Stimulated activated CD4-positive, alpha-beta T cell treated with anti-CD3 and anti-CD28 coated beads, Interleukin-4, amount 100 ng/mL, for 1 hour (primary cell): ENCODE data around the gene RASGRP4.

Source experiments
- DNase-seq: peaks from one replicate; pipeline ENCODE4 v3.0.0-alpha.2; 2020

Gene RASGRP4

DNA sequence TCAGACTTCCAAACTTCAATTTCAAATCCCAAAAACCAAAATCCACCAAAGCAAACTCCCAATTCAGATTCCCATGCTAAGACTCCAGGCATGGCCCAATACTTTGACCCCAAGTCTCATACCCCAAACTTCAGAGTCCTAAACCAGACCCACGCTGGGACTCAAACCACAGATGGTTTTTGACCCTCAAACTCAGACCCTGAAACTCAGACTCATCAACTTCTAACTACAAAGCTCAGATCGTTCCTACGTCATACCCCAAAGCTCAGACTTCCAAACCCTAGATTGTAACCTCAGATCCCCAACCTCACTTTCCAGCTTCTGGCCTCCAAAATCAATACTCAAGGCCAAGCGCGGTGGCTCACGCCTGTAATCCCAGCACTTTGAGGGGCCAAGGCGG, 19.3 kb upstream of the RASGRP4 start:
- DNase-seq = no peak

DNA sequence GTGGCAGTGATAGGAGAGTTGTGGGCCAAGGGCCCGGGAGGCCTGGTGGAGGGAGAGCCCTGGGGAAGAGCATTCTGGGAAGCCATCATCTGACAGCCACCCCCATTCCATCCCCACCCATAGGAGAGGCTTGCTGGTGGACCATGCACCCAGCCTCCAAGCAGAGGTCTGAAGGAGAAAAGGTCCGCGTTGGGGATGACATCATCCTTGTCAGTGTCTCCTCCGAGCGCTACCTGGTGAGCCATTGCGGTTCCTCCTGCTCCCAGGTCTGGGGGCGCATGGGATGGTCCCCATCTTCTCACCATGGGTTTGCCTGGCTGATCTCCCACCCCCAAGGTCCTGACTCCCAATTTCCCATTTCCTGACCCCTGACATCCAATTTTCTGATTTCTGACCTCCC, 18.0 kb upstream of the RASGRP4 start:
- DNase-seq = no peak

DNA sequence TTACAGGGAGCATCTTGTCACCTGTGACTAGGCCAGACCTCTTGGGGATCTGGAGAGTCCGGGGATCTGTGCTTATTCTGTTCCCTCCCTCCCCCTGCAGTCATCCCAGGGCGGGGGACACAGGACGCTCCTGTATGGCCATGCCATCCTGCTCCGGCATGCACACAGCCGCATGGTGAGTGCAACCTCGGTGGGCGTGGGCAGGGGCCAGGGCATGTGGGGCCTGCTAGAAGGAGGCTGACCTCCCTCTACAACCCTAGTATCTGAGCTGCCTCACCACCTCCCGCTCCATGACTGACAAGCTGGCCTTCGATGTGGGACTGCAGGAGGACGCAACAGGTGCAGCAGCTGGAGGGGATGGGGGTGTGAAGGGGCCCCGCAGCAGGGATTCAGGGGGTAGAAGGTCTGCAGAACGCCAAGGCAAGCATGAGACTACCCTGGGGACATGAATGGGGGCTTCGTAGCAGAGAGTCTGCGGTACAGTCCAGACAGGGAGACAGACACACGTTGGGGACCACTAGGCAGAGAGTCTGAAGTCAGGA, 17.5 kb upstream of the RASGRP4 start:
- no peak for DNase-seq

DNA sequence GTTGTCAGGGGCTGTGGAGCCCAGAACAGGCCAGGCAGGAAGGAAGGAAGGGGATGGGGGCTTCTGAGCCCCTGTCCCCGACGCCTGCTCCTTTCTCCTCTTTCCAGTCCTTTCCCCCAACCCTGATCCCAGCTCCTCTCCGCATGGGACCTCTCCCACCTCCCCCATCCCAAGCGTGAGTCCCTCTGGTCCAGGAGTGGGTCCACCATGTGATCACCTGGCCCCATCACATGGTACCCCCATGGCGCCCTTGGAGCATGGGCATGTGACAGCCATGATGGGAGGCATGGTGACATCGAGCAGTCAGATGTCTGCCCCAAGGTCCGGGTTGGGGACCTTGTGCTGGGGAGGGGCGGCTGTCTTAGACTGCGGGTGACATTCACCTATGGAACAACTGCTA, 16.7 kb upstream of the RASGRP4 start:
- no peak for DNase-seq

DNA sequence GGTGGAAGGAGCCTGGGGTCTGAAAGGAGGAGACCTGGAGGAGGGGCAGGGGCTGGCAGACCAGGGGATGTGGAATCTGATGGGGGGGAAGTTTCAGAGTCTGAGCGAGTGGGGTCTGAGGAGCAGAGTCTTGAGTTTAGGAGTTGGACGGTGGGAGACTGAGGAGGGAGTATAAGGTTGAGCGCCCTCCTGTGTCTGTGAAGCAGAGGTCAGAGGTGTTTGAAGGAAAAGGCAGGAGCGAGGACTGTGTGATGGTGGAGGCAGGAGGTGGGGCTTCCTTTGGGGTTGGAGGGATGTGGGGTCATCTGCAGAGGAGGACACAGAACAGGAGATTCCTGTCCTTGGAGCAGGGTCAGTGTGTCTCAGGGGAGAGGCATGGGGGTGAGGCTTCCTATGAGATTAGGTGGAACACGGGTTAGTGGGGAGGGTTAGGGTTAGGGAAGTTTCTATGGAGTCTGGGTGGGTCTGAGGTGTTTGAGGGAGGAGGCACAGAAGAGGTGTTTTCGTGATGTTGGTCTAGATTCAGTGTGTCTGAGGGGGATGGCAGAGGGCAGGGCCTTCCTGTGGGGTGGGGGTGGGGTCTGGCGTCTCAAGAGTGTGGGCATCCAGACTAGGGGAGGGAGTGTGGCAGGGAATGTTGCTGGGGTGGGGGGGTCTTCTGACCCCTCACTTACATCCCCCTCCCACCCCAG, 15.8 kb upstream of the RASGRP4 start:
- no peak for DNase-seq

DNA sequence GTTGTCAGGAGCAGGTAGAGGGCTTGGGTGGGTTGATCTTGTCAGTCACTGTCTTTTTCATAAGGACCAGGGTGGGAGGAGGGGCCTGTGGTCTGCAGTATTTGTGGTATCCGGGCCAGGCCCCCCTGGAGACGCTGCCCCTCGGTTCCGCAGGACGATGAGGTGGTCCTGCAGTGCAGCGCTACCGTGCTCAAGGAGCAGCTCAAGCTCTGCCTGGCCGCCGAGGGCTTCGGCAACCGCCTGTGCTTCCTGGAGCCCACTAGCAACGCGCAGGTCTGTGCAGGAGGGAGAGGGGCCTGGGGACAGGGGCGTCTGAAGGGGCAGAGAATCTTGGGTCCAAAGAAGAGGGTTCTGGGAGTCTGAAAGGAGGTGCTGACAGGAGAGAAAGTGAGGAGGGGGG, 14.6 kb upstream of the RASGRP4 start:
- no peak for DNase-seq

DNA sequence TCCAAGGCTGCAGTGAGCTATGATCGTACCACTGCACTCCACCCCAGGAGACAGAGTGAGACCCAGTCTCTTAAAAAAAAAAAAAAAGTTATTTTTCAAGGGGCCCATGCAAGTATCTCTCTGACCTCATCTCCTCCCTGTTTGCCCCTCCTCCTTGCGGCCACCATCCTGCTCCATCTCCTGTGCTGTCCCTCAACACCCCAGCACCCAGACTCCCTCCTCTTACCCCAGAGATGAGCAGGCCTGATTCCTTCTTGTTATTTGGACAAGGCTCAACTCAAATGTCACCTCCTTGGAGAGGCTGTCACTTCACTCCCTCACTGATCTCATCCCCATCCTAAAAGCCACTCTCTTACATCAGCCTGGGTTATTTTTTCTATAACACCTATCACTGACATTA, 11.9 kb upstream of the RASGRP4 start:
- DNase-seq = no peak

DNA sequence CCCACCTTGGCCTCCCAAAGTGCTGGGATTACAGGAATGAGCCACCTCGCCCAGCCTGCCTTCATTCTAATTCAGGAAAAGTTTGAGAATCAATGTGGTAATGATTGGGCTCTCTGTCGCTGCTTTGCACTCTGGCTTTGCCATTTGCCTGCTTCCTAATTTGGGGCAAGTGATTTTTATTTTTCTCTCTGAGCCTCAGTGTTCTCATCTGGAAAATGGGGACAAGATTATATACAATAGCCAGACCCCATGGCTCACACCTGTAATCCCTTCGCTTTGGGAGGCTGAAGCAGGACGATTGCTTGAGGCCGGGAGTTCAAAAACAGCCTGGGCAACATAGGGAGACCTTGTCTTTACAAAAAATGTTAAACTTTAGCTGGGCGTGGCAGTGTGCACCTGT, 11.3 kb upstream of the RASGRP4 start:
- DNase-seq = no peak

DNA sequence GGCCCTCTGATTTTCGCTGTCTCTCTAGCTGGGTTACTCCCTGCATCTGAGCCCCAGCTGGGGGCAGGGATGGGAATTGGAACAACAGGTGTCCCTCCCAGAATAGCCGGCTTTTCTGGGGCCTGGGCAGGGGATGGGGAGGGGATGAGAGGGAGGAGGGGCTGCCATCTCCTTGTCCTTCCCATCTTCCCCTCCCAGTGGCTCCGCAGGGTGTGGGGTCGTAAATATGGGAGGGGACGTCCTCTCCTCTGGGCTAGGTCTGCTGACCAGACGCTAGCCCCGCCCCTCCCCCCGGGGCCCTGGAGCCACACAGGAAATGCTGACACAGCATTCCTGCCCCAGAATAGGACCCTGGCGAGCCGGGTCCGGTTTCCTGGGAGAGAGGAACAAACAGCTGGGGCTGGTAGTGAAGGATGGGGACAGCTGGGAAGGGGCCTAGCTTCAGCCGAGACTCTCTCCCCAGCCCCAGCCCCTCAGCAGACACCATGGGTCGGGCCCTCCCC, 8.6 kb upstream of the RASGRP4 start:
- no peak for DNase-seq

DNA sequence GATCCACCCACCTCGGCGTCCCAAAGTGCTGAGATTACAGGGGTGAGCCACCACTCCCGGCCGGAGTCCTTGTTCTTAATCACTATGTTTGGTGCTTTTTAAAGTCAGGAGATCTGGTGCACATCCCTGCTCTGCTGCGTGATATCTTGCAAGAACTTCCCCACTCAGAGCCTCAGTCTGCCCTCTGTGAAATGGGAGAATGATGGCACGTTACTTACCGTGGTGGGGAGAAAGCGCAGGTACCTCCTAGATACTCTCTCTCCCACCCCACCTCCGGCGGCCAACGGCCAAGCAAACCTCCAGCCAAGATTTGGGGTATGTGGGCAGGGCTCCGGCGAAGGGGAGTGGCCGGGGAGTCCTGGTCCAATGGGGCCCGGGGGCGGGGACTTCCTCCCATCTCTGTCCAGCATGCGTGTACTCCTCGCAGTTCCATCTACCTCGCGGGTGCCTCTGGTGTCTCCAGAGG, 7.3 kb upstream of the RASGRP4 start, which contains the start of gene RYR1:
RYR1 (plus strand) TSS at position 424 of the 466 bp plus-strand sequence. CDS start 139 bp downstream, outside the sequence.
- DNase-seq = peak; percentile 66

DNA sequence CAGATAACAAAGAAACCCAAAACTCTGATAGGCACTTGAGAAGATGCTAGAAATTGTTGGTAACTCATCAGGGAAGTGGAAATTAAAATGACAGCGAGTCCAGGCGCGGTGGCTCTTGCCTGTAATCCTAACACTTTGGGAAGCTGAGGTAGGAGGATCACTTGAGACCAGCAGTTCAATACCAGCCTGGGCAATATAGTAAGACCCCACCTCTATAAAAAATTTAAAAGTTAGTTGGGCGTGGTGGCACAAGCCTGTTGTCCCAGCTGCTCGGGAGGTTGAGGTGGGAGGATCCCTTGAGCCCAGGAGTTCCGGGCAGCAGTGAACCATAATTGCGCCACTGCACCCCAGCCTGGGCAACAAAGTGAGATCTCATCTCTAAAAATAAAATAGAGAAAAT, 4.9 kb upstream of the RASGRP4 start:
- no peak for DNase-seq

DNA sequence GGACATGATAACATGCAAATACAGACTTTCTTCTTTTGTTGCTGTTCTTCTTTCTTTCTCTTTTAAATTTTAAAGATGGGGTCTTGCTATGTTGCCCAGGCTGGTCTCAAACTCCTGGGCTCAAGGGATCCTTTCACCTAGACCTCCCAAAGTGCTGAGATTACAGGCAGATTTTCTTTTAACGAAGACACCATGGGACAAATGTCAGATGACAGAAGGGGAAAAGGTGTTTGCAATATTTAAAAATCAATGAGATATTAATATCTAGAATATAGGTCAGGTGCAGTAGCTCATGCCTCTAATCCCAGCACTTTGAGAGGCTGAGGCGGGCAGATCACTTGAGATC, 3.8 kb upstream of the RASGRP4 start:
- DNase-seq = no peak

DNA sequence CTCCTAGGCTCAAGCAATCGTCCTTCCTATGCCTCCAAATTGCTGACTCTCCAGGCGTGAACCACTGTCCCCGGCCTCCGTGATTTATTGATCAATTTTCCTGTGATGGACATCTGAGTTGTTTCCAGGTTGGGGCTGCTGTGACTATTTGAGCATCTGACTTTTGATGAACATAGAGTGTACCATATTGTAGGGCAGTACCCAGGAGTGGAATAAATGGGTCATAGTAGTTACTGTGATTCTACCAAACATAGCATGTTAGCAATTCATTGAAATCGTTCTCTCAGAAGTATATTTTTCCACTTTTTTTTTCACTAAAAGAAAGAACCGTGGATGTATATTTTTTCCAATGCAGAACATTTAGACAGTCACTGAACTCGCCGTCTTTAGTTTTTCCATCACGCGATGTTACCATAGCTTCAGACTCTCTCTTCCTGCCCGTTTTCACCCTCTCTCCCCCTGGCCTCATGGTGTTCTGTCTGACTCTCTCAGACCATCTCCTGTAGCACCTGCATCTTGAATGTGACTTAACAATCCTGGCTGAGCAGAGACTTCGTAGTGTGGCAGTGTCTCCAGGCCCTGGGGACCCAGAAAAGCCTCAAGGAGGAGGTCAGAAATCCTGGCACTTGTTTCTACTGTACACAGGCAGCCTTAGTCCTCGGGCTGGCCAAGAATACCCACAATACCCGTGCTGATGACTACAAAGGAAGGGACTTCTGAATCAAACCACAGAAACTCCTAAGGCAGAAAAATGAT, 3.2 kb upstream of the RASGRP4 start:
- peak; percentile 33 for DNase-seq

DNA sequence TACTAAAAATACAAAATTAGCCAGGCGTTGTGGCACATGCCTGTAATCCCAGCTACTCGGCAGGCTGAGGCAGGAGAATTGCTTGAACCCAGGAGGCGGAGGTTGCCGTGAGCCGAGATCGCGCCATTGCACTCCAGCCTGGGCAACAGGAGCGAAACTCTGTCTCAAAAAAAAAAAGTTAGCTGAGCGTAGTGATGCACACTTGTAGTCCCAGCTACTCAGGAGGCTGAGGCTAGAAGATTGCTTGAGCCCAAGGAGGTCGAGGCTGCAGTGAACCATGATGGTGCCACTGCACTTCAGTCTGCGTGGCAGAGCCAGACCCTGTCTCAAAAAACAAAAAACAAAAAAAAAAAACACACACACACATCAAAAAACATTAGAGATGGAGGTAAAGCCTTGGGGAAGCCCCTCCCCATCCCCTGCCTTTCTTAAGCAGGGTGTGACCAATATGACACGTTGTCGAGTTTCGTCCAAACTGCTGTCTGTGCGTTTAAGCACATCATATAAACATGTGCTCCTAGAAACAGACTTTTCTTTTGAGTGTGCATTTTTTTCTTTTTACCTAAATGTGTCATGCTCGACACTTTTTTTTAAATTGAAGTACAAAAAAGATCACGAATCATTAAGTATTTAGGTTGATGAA, 1.1 kb upstream of the RASGRP4 start:
- DNase-seq = peak; percentile 56

DNA sequence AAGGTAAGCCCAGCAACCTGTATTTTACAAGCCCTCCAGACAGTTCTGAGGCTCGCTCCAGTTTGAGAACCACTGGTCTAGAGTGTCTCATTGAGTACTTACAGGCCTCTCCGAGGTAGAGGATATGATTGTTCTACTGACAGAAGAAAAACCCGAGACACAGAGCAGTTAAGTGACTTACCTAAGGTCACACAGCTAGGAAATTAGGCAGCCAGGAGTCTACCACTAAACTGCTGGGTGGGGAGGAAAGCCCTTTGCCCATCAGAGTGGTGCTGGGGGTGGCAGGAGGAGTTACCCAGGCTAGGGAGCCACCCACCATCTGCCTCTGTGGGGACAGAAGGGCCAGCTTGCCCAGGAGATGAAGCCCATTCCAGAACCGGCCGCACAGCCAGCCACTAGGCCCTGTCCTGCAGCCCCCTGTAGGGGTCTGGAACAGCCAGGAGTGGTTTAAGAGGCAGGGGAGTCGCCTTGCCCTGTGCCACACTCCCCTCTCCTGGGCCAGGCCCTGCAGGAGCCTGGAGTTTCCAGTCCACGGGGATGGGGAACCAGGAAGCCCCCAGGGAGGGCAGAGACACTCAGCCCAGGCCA, 703 bp downstream of the RASGRP4 start:
- no peak for DNase-seq

DNA sequence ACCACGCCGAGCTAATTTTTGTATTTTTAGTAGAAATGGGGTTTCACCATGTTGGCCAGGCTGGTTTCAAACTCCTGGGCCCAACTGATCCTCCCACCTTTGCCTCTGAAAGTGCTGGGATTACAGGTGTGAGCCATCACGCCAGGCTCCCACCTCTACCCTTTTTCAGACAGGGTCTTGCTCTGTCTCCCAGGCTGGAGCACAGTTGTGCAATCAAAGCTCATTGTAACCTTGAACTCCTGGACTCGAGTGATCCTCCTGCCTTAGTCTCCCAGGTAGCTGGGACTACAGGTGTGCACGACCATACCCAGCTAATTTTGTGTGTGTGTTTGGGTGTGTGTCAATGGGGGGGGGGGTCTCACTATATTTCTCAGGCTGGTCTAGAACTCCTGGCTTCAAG, 1.7 kb downstream of the RASGRP4 start:
- no peak for DNase-seq

DNA sequence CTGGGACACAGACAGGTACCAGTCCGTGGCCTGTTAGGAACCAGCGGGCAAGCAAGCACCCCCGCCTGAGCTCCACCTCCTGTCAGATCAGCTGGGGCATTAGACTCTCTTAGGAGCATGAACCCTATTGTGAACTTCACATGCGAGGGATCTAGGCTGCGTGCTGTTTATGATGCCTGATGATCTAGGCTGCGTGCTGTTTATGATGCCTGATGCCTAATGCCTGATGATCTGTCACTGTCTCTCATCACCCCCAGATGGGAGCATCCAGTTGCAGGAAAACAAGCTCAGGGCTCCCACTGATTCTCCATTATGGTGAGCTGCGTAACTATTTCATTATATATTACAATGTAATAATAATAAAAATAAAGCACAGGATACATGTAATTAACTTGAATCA, 3.6 kb downstream of the RASGRP4 start:
- no peak for DNase-seq

DNA sequence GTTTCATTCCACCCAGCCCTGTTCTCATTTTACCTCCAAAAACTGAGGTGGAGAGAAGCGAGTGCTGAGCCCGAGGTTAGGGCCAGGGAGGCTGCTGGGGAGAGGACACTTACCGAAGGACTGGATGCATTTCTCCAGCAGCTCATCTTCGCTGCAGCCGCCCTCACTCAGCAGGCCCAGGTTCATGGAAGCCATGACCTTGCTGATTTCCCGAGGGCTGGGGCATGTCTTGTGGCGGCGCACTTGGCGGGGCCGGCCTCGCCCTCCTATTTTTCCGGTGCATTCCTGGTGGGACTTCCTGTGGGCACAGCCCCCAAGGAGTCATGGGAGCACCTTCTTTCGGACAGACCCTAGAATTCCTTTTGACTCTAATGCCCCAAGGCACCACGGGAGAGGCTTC, 4.2 kb downstream of the RASGRP4 start:
- DNase-seq = no peak

DNA sequence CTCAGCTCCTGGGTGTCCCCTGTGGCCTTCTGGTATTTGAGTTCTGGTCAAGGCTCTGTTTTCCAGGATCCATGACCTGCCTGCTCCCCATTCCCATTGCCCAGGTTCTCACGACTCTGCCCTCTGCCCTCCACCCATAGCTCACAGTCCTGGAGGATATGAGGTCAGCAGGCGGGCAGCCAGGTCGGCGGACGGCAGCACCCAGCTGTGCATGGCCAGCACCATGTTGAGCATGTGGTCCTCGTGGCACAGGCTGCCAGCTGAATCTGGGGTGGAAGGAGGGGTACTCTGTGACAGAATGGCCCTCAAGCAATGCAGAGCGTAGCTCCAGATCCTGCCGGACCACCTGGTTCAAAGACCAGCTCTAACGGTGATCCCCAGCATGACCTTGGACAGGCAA, 5.1 kb downstream of the RASGRP4 start:
- DNase-seq = no peak

DNA sequence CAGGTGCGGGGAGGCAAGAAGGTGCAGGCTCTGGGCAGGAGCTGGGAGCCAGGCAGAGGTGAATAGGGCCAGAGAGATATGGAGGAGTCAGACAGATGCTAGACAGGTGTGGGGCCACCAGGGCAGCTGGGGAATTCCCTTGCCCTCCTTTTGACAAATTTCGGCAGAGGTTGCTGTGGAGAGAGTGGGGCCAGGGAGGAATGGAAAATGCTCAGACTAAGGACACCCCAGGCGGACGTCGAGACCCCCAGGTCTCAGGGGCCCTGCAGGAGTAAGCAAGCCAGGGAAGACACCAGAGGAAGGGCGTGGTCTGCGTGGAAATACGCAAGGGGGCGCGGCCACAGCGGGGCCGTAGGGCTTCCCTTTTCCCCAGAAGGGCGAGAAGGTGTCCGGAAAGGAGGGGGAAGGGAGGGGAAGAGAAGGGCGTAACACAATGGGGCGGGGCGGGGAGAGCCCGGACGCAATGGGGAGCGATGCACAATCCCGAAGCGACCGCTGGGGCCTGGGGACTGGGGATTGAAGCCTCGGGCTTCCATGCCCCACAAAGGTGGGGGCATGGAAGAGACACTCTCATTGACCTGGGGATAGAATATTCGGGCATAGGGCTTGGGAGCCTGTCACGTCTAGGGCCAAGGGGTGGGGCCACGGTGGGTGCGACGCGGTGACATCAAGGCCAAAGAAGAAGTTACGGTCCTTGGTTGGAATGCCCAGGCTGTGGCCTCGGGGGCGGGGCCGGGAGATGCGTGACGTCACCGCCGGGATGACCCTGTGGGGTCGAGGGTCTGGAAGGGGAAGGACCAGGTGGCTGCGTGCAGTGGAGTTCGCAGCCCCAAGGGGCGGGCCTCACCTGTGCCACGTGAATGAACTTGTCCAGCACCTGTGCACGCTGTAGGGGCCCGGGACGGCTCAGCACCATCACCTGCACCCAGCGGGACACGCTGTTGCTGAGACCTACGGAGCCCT, 8.2 kb downstream of the RASGRP4 start:
- peak; percentile 59 for DNase-seq

DNA sequence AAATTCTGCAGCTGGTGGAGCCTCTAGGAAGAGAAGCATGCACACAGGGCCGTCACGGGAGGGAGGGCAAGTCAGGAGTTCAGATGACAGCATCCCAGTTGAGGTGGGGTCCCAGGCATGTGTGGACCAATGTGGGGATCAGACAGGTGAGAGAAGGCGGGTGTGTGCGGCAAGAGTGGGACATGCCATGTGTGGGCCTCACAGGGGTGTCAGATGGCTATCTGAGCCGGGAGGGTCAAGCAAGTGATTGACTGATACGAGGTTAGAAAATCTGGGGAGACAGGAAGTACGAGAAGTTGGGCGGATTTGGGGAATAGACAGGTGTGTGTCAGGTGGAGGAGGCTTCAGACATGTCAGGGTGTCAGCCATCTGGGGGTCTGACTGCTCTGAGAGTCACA, 8.9 kb downstream of the RASGRP4 start:
- no peak for DNase-seq

DNA sequence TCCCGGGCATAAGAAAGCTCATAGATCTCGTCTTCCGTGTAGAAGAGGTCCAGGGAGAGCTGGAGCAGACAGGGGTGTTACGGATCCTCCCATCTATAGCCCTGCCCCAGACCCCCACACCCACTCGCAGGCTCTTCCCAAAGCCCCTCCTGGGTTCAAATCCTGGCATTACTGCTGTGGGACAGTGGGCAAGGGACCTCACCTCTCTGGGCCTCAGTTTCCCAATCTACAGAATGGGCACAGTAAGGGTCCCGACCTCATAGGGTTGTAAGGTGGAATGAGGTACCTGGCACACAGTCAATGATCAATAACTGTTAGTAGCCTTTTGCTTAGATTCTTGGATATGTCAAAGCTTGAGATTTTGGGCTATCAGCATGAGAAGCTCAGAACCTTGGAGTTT, 12.6 kb downstream of the RASGRP4 start:
- no peak for DNase-seq
